WERI-Rb-1 (cell line): ENCODE data around the gene CLTRN.

Experiments
- DNase-seq: peaks from one replicate; pipeline ENCODE4 v3.0.0-alpha.2; 2020
- H3K27ac ChIP-seq: fragments of 250-450 bp; sonication (Bioruptor Pico); 2 replicates; pipeline ENCODE4 v1.5.1; 2020; ENCODE audit warnings: mild to moderate bottlenecking, moderate library complexity
- H3K27me3 ChIP-seq: fragments of 250-450 bp; sonication (Bioruptor Pico); 2 replicates; pipeline ENCODE4 v1.5.1; 2021; ENCODE audit warnings: mild to moderate bottlenecking, low read depth, moderate library complexity; ENCODE audit not compliant: insufficient read depth, severe bottlenecking
- H3K36me3 ChIP-seq: fragments of 250-450 bp; sonication (Bioruptor Pico); 2 replicates; pipeline ENCODE4 v1.5.1; 2020; ENCODE audit warnings: mild to moderate bottlenecking, moderate library complexity
- H3K4me3 ChIP-seq: 2 replicates; pipeline ENCODE4 v1.5.1; 2011; ENCODE audit warnings: low read depth, mild to moderate bottlenecking, control low read depth, low read length
- H3K9me3 ChIP-seq: fragments of 250-450 bp; sonication (Bioruptor Pico); 2 replicates; pipeline ENCODE4 v1.5.1; 2021; ENCODE audit warnings: mild to moderate bottlenecking, moderate library complexity; ENCODE audit not compliant: severe bottlenecking
- CTCF ChIP-seq: IDR thresholded peaks from 2 replicates; pipeline ENCODE4 v1.5.1; 2011; ENCODE audit warnings: low read depth, mild to moderate bottlenecking, control low read depth, inconsistent platforms, low read length

CLTRN gene

GRCh38 chrX:15686818-15687685 is 22.4 kb upstream of the CLTRN start:
- peak; percentile 54 for DNase-seq
- H3K27ac ChIP-seq: no peak overlapping the region
- H3K27me3 ChIP-seq: no peaks in the 10 kb centered on the region
- H3K4me3 ChIP-seq: no peak overlapping the region
- H3K9me3 ChIP-seq: no peaks in the 10 kb centered on the region
- TF ChIP-seq CTCF: peak; percentile 73
- peaks cover 22% of the 10 kb centered on the region for H3K36me3 ChIP-seq

GRCh38 chrX:15683193-15683592 is 18.6 kb upstream of the CLTRN start:
- no peak for DNase-seq
- TF ChIP-seq CTCF: no peak
- H3K9me3 ChIP-seq: no peaks in the 10 kb centered on the region
- H3K36me3 ChIP-seq: peaks cover 9% of the 10 kb centered on the region; the same call in 1 of the 2 replicates
- no peaks in the 10 kb centered on the region for H3K27me3 ChIP-seq
- no peak overlapping the region for H3K27ac ChIP-seq
- H3K4me3 ChIP-seq: no peak overlapping the region

GRCh38 chrX:15681433-15681832 is 16.8 kb upstream of the CLTRN start:
- no peak for DNase-seq

GRCh38 chrX:15680401-15680800 is 15.8 kb upstream of the CLTRN start:
- DNase-seq: peak; percentile 12
- no peaks in the 10 kb centered on the region for H3K27me3 ChIP-seq
- TF ChIP-seq CTCF: no peak
- no peak overlapping the region for H3K4me3 ChIP-seq
- no peaks in the 10 kb centered on the region for H3K9me3 ChIP-seq
- H3K36me3 ChIP-seq: peaks cover 9% of the 10 kb centered on the region
- no peak overlapping the region for H3K27ac ChIP-seq

More at GRCh38 chrX:15681433-15681832, 16.8 kb upstream of the CLTRN start:
- Histone ChIP-seq H3K27me3 (no peaks in the 10 kb centered on the region), H3K27ac (no peak overlapping the region), H3K4me3 (no peak overlapping the region), H3K36me3 (peaks cover 9% of the 10 kb centered on the region; the same call in 1 of the 2 replicates), H3K9me3 (no peaks in the 10 kb centered on the region)
- TF ChIP-seq CTCF: no peak

- TF ChIP-seq CTCF: no peak
- peaks cover 9% of the 10 kb centered on the region for H3K36me3 ChIP-seq
- H3K4me3 ChIP-seq: no peak overlapping the region
- H3K27ac ChIP-seq: no peak overlapping the region
- no peaks in the 10 kb centered on the region for H3K9me3 ChIP-seq
- no peak for DNase-seq
- H3K27me3 ChIP-seq: no peaks in the 10 kb centered on the region
These were observed 14.6 kb upstream of the CLTRN start for GRCh38 chrX:15679246-15679645.
